AG09319 (cell line): Measurements from ENCODE around the gene ITPKC.

Experiments used
- DNase-seq: peaks from one replicate; pipeline ENCODE4 v3.0.0-alpha.2; 2010; ENCODE audit warnings: low read depth; ENCODE audit errors: extremely low read depth
- CTCF ChIP-seq: IDR thresholded peaks from 2 replicates; pipeline ENCODE4 v1.5.1; 2011; ENCODE audit warnings: low read depth, mild to moderate bottlenecking, inconsistent platforms, low read length, moderate library complexity

ITPKC gene

DNA sequence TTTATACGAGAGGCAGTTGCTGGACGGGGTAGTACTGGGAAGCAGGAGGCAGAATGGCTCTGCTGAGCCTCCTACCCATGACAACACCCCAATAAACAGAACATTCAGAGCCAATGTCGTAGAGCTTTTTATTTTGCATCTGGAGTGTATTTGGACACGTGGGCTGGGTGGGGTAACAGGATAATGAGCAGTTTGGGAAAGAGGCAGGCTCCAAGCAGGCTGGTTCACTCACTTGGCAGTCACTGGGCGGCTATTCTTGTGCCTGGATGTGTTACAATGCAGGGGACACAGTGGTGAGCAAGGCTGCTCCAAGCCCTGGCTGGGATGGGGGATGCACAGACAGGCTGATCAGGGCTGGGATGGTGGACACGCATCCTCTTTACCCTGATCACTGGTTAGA is 23.8 kb downstream of the ITPKC start:
- DNase-seq, result peak; percentile 78
- no peak for TF ChIP-seq CTCF

GRCh38 chr19:40741527-40742390 is 24.8 kb downstream of the ITPKC start:
- no peak for TF ChIP-seq CTCF
- no peak for DNase-seq

- no peak for DNase-seq
- no peak for TF ChIP-seq CTCF
Measured at GRCh38 chr19:40742477-40742876, 25.6 kb downstream of the ITPKC start.

- no peak for DNase-seq
- TF ChIP-seq CTCF, result no peak
Measured at GRCh38 chr19:40742886-40743285, 26.0 kb downstream of the ITPKC start.

GRCh38 chr19:40743926-40744325 is 27.0 kb downstream of the ITPKC start:
- DNase-seq, result no peak
- no peak for TF ChIP-seq CTCF

GRCh38 chr19:40744554-40745401 is 27.9 kb downstream of the ITPKC start:
- TF ChIP-seq CTCF, result no peak; the same call in 1 of the 2 replicates
- DNase-seq, result no peak

- TF ChIP-seq CTCF, result no peak
- no peak for DNase-seq
Measured at GRCh38 chr19:40745402-40745780, 28.5 kb downstream of the ITPKC start.
